Peyer's patch (tissue), 4 donors: ENCODE data around the gene ELOVL6.

ENCODE experiments used
- POLR2A ChIP-seq, 2 donors: fragments of 450-650 bp; IDR thresholded peaks; one replicate each; pipeline ENCODE4 v1.5.1; 2017; ENCODE audit warnings: antibody characterized with exemption in 2 of 2, mild to moderate bottlenecking in 2 of 2, moderate library complexity in 2 of 2
- TF ChIP-seq, protein P1 (sequence below), 6 experiments: fragments of 450-650 bp in 4 of 6; fragments of 200-600 bp in 2 of 6; sonication (generic) in 1 of 6; IDR thresholded peaks; one replicate each; pipeline ENCODE4 v1.5.1; 2017 to 2019; ENCODE audit warnings: antibody characterized with exemption in 6 of 6, mild to moderate bottlenecking in 3 of 6, moderate library complexity in 1 of 6

DNA sequence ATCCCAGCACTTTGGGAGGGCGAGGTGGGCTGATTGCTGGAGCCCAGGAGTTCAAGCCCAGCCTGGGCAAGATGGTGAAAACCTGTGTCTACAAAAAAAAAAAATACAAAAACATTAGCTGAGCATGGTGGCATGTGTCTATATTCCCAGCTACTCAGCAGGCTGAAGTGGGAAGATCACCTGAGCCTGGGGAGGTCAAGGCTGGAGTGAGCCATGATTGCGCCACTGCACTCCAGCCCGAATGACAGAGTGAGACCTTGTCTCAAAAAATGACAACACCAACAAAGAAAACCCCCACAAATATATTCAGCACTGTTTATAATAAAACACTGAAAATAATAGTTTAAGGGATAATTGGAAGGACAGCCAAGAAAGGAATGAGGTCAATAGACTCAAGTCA is 3.6 kb upstream of the ELOVL6 start:
- TF ChIP-seq, protein P1, sequence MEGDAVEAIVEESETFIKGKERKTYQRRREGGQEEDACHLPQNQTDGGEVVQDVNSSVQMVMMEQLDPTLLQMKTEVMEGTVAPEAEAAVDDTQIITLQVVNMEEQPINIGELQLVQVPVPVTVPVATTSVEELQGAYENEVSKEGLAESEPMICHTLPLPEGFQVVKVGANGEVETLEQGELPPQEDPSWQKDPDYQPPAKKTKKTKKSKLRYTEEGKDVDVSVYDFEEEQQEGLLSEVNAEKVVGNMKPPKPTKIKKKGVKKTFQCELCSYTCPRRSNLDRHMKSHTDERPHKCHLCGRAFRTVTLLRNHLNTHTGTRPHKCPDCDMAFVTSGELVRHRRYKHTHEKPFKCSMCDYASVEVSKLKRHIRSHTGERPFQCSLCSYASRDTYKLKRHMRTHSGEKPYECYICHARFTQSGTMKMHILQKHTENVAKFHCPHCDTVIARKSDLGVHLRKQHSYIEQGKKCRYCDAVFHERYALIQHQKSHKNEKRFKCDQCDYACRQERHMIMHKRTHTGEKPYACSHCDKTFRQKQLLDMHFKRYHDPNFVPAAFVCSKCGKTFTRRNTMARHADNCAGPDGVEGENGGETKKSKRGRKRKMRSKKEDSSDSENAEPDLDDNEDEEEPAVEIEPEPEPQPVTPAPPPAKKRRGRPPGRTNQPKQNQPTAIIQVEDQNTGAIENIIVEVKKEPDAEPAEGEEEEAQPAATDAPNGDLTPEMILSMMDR (IDR thresholded peaks at IDR 0.05) = no peak
- no peak for TF ChIP-seq POLR2A (IDR thresholded peaks at IDR 0.05)
